IMR-90 (cell line): ENCODE data around the gene ALG6. TPM values are rescaled to one million over a fixed set of nuclear protein-coding genes. Genes with fewer than 3 reads are reported as not detected.

Experiments
- ATAC-seq: fragments of 200-7000 bp; cut with Tn5 transposase; 2 replicates; pipeline ENCODE4 v1.9.1; 2020; ENCODE audit warnings: low read depth, mild to moderate bottlenecking, moderate library complexity
- BruUV-seq: library from RNA; stranded (reverse); fragments of 400-500 nt; replicated peaks from 2 replicates; lab custom pipeline; 2021; lab: Mats Ljungman, UMichigan
- CTCF ChIA-PET: fragments of 300-600 bp; formaldehyde crosslinking; extraction: SDS; loops from one replicate; lab custom pipeline; 2021; ENCODE audit warnings: antibody characterized with exemption; lab: Yijun Ruan, JAX
- POLR2A ChIA-PET: fragments of 300-600 bp; sonication (Branson Sonifier 250); formaldehyde crosslinking; loops from one replicate; lab custom pipeline; 2022; ENCODE audit warnings: antibody characterized with exemption; ENCODE audit not compliant: unreplicated experiment; lab: Charles Lee
- DNase-seq: peaks from one replicate; pipeline ENCODE4 v3.0.0; 2013
- H2AFZ ChIP-seq: replicated peaks from 2 replicates; pipeline ENCODE3; 2013; ENCODE audit warnings: low read length, mild to moderate bottlenecking; ENCODE audit not compliant: poor library complexity
- H2AK5ac ChIP-seq: 2 replicates; pipeline ENCODE4 v1.6.1; 2013; ENCODE audit warnings: low read depth, low read length, inconsistent platforms
- H2AK9ac ChIP-seq: replicated peaks from 2 replicates; pipeline ENCODE3; 2013; ENCODE audit warnings: mild to moderate bottlenecking, low read depth, low read length, moderate library complexity; ENCODE audit not compliant: poor library complexity
- H2BK120ac ChIP-seq: 2 replicates; pipeline ENCODE4 v1.6.1; 2013; ENCODE audit warnings: low read depth, low read length, inconsistent platforms
- H2BK15ac ChIP-seq: 3 replicates; pipeline ENCODE4 v1.6.1; 2013; ENCODE audit warnings: low read depth, low read length, inconsistent platforms
- H2BK20ac ChIP-seq: 2 replicates; pipeline ENCODE4 v1.6.1; 2013; ENCODE audit warnings: low read depth, mild to moderate bottlenecking, inconsistent platforms, low read length, moderate library complexity
- H2BK5ac ChIP-seq: 2 replicates; pipeline ENCODE4 v1.6.1; 2013; ENCODE audit warnings: mild to moderate bottlenecking, low read depth, low read length, inconsistent platforms; ENCODE audit not compliant: poor library complexity, severe bottlenecking
- H3K14ac ChIP-seq: replicated peaks from 2 replicates; pipeline ENCODE4 v1.6.1; 2013; ENCODE audit warnings: low read depth, low read length, inconsistent platforms
- H3K18ac ChIP-seq: 2 replicates; pipeline ENCODE4 v1.6.1; 2013; ENCODE audit warnings: low read depth, low read length, control low read depth
- H3K23ac ChIP-seq: 2 replicates; pipeline ENCODE4 v1.6.1; 2013; ENCODE audit warnings: low read depth, low read length, inconsistent platforms
- H3K27ac ChIP-seq: 2 replicates; pipeline ENCODE4 v1.5.1; 2013; ENCODE audit warnings: mild to moderate bottlenecking, control low read depth, low read length; ENCODE audit not compliant: insufficient read depth
- H3K27me3 ChIP-seq: 2 replicates; pipeline ENCODE4 v1.6.1; 2013; ENCODE audit warnings: low read length; ENCODE audit not compliant: control insufficient read depth, insufficient read depth
- H3K36me3 ChIP-seq: 2 replicates; pipeline ENCODE4 v1.6.1; 2013; ENCODE audit warnings: low read length, mixed read lengths; ENCODE audit not compliant: control insufficient read depth, insufficient read depth
- H3K4ac ChIP-seq: 2 replicates; pipeline ENCODE4 v1.6.1; 2013; ENCODE audit warnings: low read depth, low read length, inconsistent platforms
- H3K4me1 ChIP-seq: 2 replicates; pipeline ENCODE4 v1.6.1; 2013; ENCODE audit warnings: low read length, mixed read lengths; ENCODE audit not compliant: control insufficient read depth, insufficient read depth
- H3K4me2 ChIP-seq: 2 replicates; pipeline ENCODE4 v1.6.1; 2013; ENCODE audit warnings: low read depth, mild to moderate bottlenecking, control low read depth, low read length, moderate library complexity
- H3K4me3 ChIP-seq: 2 replicates; pipeline ENCODE4 v1.5.1; 2013; ENCODE audit warnings: low read depth, mild to moderate bottlenecking, control low read depth, low read length, moderate library complexity; ENCODE audit not compliant: insufficient read depth
- H3K56ac ChIP-seq: 2 replicates; pipeline ENCODE4 v1.6.1; 2013; ENCODE audit warnings: low read length, inconsistent platforms; ENCODE audit not compliant: insufficient read depth; ENCODE audit errors: extremely low read depth
- H3K79me1 ChIP-seq, 2 experiments: 2 replicates each; pipeline ENCODE4 v1.6.1; 2013; ENCODE audit warnings: low read length in 2 of 2, inconsistent platforms in 1 of 2, low read depth in 1 of 2
- H3K9ac ChIP-seq: 2 replicates; pipeline ENCODE4 v1.6.1; 2013; ENCODE audit warnings: low read depth, low read length, control low read depth
- H3K9me1 ChIP-seq: 2 replicates; pipeline ENCODE4 v1.6.1; 2013; ENCODE audit warnings: low read length, inconsistent platforms; ENCODE audit not compliant: insufficient read depth
- H3K9me3 ChIP-seq: 2 replicates; pipeline ENCODE4 v1.6.1; 2013; ENCODE audit warnings: low read length; ENCODE audit not compliant: control insufficient read depth, insufficient read depth
- H4K20me1 ChIP-seq: 2 replicates; pipeline ENCODE4 v1.6.1; 2013; ENCODE audit warnings: low read length, inconsistent platforms; ENCODE audit not compliant: insufficient read depth
- H4K5ac ChIP-seq: 2 replicates; pipeline ENCODE4 v1.6.1; 2013; ENCODE audit warnings: mild to moderate bottlenecking, low read depth, low read length, control low read depth
- H4K8ac ChIP-seq, 2 experiments: 2 replicates each; pipeline ENCODE4 v1.6.1; 2013; ENCODE audit warnings: low read depth in 2 of 2, low read length in 2 of 2, control low read depth in 1 of 2, inconsistent platforms in 1 of 2
- H4K91ac ChIP-seq: 2 replicates; pipeline ENCODE4 v1.6.1; 2013; ENCODE audit warnings: low read depth, low read length, inconsistent platforms; ENCODE audit not compliant: insufficient read depth
- BHLHE40 ChIP-seq: fragments of 150-350 bp; IDR thresholded peaks from 2 replicates; pipeline ENCODE4 v1.6.1; 2016; ENCODE audit warnings: mild to moderate bottlenecking, low read depth, low read length
- dilution Hi-C: fragments of 300-500 bp; cut with HindIII; formaldehyde crosslinking; loops from one replicate; pipeline ENCODE4 v1.14.3; 2018; ENCODE audit warnings: low sequenced_read_pairs; ENCODE audit not compliant: unreplicated experiment
- in situ Hi-C: fragments of 300-500 bp; cut with MboI; formaldehyde crosslinking; loops from 3 replicates; pipeline ENCODE4 v1.14.3; 2019; ENCODE audit warnings: low sequenced_read_pairs, inconsistent platforms, mixed read lengths
- intact Hi-C: fragments of 100-400 bp; cut with micrococcal nuclease; formaldehyde crosslinking; loops from 2 replicates; pipeline ENCODE4 v1.10.0; 2022
- polyA plus RNA-seq, 3 experiments: library from polyadenylated mRNA; depleted of rRNA; stranded (reverse); fragments of >200 nt; gene quantifications; 2 replicates each; pipeline ENCODE4 v1.2.3, GENCODE V29; 2012; ENCODE audit warnings: low replicate concordance in 1 of 3
- total RNA-seq: library from RNA; depleted of rRNA; stranded (reverse); fragments of >200 nt; gene quantifications from 2 replicates; pipeline ENCODE4 v1.2.3, GENCODE V29; 2012
- TF ChIP-seq, protein P1 (sequence below): conservative IDR thresholded peaks from 2 replicates; pipeline ENCODE4 v1.5.1; 2012; ENCODE audit warnings: mild to moderate bottlenecking, low read depth, low read length, improper control_type of control experiment

ALG6 gene
- total and polyA plus RNA-seq, 2 of the 4 experiments (the other 2 are of a cell fraction), result 4.8 to 6.5 TPM

GRCh38 chr1:63454269-63454668 is 86.8 kb downstream of the ALG6 start:
- Histone ChIP-seq H4K5ac (no peak overlapping the region), H3K9me1 (no peaks in the 10 kb centered on the region), H2BK15ac (no peak overlapping the region), H3K79me1 (no peaks in the 10 kb centered on the region), H2BK120ac (no peak overlapping the region), H3K36me3 (no peaks in the 10 kb centered on the region), H2AFZ (no peak overlapping the region), H3K27me3 (no peaks in the 10 kb centered on the region), H3K4ac (no peak overlapping the region), H3K4me3 (no peak overlapping the region), H2AK5ac (no peak overlapping the region), H2BK5ac (no peak overlapping the region), H3K9ac (no peak overlapping the region), H4K8ac (no peak overlapping the region), H3K23ac (no peak overlapping the region), H3K4me1 (no peaks in the 10 kb centered on the region; the same call in 1 of the 2 replicates), H3K9me3 (no peaks in the 10 kb centered on the region), H3K14ac (no peak overlapping the region), H3K18ac (no peak overlapping the region), H3K4me2 (no peak overlapping the region), H2BK20ac (no peak overlapping the region), H3K56ac (no peak overlapping the region), H4K20me1 (no peaks in the 10 kb centered on the region), H3K27ac (no peak overlapping the region), H4K91ac (no peak overlapping the region), H2AK9ac (no peak overlapping the region)
- in situ Hi-C loops, result loop anchor here (10.0 kb wide), 1 partner anchor 129 kb away; the partner anchor contains the start of gene FOXD3
- ChIA-PET POLR2A (no interaction called here), CTCF (interaction anchor here (1.2 kb wide), 1 partner anchor 20 kb away, joined by 3 read pairs; no protein-coding TSS in a partner anchor)
- intact Hi-C loops, result no loop called here
- dilution Hi-C loops, result no loop called here
- no TSS peak for BruUV-seq
- DNase-seq (peak; percentile 43), ATAC-seq (peak; percentile 69; the same call in 1 of the 2 replicates)
- TF ChIP-seq BHLHE40, result no peak
- TF ChIP-seq, protein P1, sequence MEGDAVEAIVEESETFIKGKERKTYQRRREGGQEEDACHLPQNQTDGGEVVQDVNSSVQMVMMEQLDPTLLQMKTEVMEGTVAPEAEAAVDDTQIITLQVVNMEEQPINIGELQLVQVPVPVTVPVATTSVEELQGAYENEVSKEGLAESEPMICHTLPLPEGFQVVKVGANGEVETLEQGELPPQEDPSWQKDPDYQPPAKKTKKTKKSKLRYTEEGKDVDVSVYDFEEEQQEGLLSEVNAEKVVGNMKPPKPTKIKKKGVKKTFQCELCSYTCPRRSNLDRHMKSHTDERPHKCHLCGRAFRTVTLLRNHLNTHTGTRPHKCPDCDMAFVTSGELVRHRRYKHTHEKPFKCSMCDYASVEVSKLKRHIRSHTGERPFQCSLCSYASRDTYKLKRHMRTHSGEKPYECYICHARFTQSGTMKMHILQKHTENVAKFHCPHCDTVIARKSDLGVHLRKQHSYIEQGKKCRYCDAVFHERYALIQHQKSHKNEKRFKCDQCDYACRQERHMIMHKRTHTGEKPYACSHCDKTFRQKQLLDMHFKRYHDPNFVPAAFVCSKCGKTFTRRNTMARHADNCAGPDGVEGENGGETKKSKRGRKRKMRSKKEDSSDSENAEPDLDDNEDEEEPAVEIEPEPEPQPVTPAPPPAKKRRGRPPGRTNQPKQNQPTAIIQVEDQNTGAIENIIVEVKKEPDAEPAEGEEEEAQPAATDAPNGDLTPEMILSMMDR, result peak; percentile 37
